ENCODE data around the gene CETN3.

CETN3 gene

DNA sequence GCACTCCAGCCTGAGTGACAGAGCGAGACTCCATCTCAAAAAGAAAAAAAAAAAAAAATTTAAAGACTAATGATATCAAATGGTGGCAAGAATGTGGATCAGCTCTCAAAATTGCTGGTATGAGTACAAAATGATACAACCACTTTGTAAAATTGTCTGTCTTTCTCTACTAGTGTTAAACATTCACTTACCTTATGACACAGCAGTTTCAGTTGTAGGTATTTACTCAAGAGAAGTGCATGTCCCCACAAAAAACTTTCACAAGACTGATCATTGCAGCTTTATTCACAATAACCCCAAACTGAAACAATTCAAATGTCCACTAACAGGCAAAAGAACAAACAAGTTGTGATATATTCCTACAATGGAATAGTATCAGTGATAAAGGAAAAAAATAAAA, 14.7 kb upstream of the CETN3 start:
- TF ChIP-seq, protein P1, sequence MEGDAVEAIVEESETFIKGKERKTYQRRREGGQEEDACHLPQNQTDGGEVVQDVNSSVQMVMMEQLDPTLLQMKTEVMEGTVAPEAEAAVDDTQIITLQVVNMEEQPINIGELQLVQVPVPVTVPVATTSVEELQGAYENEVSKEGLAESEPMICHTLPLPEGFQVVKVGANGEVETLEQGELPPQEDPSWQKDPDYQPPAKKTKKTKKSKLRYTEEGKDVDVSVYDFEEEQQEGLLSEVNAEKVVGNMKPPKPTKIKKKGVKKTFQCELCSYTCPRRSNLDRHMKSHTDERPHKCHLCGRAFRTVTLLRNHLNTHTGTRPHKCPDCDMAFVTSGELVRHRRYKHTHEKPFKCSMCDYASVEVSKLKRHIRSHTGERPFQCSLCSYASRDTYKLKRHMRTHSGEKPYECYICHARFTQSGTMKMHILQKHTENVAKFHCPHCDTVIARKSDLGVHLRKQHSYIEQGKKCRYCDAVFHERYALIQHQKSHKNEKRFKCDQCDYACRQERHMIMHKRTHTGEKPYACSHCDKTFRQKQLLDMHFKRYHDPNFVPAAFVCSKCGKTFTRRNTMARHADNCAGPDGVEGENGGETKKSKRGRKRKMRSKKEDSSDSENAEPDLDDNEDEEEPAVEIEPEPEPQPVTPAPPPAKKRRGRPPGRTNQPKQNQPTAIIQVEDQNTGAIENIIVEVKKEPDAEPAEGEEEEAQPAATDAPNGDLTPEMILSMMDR (IDR thresholded peaks at IDR 0.05; ENCODE audit: low read depth, low read length), result no peak
- Histone ChIP-seq H3K36me3 (no peaks in the 10 kb centered on the region), H3K4me1 (no peaks in the 10 kb centered on the region), H3K4me3 (ENCODE audit: low read depth, low read length) (no peak overlapping the region), H3K9me3 (no peaks in the 10 kb centered on the region), H3K27me3 (peaks cover 40% of the 10 kb centered on the region)
- no peak for DNase-seq

DNA sequence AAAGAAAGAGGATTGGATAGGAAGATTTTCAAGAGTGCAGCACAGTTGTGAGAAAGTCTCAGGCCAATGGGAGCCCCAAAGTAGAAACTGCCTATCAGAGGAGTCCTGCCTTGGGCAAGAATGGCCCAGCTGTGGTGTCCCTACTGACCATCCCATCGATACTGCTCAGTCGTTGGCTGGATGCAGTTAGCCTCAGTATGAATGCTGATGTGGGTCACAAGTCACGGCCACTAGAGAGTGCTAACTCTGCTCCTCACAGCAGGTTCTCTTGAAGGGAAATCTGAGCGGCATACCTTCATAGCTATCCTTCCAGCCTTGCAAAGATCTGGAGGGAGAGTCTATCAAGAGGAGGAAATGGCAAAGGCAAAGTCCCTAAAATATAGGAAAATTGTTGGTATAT, 11.6 kb upstream of the CETN3 start:
- peak; percentile 14 for DNase-seq
- Histone ChIP-seq H3K4me1 (no peaks in the 10 kb centered on the region), H3K4me3 (ENCODE audit: low read depth, low read length) (no peak overlapping the region), H3K27me3 (peaks cover 18% of the 10 kb centered on the region), H3K9me3 (no peaks in the 10 kb centered on the region), H3K36me3 (no peaks in the 10 kb centered on the region)
- TF ChIP-seq, protein P1 (IDR thresholded peaks at IDR 0.05; ENCODE audit: low read depth, low read length), result peak; percentile 54

DNA sequence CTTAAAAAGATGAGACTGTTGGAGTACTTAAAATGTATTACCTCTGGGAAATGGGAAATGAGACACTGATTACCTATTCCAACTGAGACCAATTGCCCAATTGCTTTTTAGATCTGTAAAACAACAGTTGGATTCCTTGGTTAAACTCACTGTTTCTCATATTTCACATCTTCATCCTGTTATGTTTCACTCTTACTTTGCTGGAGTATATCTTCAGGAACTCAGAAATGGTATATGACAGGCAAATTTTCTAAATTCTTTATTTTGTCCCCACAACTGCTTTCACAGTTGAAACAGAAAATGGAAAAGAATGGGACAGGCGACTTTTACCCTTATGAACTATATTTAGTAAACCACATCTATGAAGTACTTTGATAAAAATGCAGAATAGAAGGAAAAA, 8.7 kb upstream of the CETN3 start:
- H3K4me1 ChIP-seq, result no peaks in the 10 kb centered on the region
- TF ChIP-seq, protein P1 (IDR thresholded peaks at IDR 0.05; ENCODE audit: low read depth, low read length), result no peak
- no peaks in the 10 kb centered on the region for H3K9me3 ChIP-seq
- peaks cover 11% of the 10 kb centered on the region for H3K27me3 ChIP-seq
- H3K4me3 ChIP-seq (ENCODE audit: low read depth, low read length), result no peak overlapping the region
- no peak for DNase-seq
- H3K36me3 ChIP-seq, result no peaks in the 10 kb centered on the region

DNA sequence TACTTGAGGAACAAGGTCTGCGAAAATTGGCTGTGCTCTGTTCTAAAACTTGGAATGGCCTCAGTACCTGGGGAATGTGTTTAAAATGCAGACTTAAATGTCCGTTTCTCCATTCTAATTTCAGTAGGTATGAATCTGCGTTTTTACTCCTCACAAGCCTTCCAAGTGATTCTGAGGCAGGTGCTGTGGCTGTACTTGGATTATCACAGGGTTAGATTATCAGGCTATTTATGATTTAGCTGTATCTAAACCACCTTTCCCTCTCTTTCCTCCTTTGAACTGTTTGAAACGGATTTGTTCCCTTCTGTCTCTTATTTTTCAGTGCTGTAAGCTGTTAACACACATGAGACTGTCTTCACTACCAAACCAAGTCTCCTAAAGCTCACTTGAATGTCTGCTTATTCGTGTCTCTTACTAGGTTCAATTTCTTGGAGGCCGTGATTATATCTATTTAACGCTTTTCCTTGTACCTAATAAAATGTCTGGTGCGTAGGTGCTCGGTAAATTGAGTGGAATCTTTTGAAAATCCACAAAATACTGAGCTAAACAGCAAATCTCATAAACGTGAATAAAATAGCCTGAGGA, 714 bp upstream of the CETN3 start:
- TF ChIP-seq, protein P1 (IDR thresholded peaks at IDR 0.05; ENCODE audit: low read depth, low read length), result no peak
- Histone ChIP-seq H3K4me3 (ENCODE audit: low read depth, low read length) (peak overlapping the region; percentile 84), H3K9me3 (no peaks in the 10 kb centered on the region), H3K27me3 (no peaks in the 10 kb centered on the region), H3K36me3 (no peaks in the 10 kb centered on the region), H3K4me1 (no peaks in the 10 kb centered on the region)
- no peak for DNase-seq

DNA sequence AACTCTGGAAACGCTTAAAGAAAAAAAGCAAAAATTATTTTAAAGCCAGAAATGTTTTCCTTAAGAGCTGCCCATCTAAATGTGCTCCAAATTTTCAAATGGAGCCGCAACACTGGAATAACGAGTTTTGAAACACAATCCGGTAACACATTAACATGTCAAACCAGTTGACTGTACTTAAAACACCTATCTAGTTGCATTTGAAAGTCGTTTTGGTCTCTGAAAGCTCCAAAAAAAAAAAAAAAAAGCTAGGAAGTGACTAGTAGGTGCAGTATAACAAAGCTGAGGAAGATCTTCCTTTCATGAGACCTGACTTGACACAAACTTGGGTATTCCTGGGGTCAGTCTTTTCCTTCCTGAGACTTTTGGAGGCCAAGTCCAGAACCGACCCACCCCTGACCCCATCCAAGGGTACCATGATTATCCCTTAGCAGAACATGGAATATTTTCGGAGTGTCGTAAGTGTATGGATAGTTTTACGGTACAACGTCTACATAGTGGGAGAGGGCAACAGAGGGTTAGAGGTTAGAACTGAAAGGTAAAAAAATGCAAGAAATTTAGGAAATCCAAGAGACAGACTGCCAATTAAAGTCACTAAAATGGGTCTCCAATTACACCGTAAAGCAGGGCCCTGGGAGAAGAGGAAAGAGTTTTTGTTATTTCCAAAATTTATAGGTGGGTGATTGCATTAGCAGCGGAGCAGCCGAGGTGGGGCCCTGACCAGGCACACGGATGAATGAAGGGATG, 812 bp downstream of the CETN3 start:
- Histone ChIP-seq H3K36me3 (no peaks in the 10 kb centered on the region), H3K27me3 (no peaks in the 10 kb centered on the region), H3K4me3 (ENCODE audit: low read depth, low read length) (peak overlapping the region; percentile 82), H3K9me3 (no peaks in the 10 kb centered on the region), H3K4me1 (no peaks in the 10 kb centered on the region)
- TF ChIP-seq, protein P1 (IDR thresholded peaks at IDR 0.05; ENCODE audit: low read depth, low read length), result no peak
- DNase-seq, result no peak

DNA sequence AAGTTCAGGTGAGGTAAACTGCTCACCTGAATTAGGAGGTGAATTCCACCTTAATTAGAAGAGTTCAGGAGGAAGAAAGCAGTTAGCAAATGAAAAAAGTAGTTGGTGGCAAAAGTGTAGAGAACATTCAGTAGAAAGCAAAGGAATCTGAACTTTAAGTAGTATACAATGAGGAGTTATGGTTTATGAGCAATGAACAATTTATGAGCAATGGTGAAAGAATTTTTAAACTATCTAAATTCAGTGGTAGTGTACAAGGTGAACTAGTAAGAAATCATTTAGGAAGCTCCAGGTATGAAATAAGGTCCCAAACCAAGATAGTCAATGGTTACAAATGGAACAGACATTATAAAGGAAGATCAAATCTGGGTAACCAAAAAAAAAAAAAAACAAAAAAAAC, 3.1 kb downstream of the CETN3 start:
- TF ChIP-seq, protein P1 (IDR thresholded peaks at IDR 0.05; ENCODE audit: low read depth, low read length), result no peak
- DNase-seq, result no peak
- Histone ChIP-seq H3K36me3 (no peaks in the 10 kb centered on the region), H3K9me3 (no peaks in the 10 kb centered on the region), H3K4me3 (ENCODE audit: low read depth, low read length) (no peak overlapping the region), H3K4me1 (no peaks in the 10 kb centered on the region), H3K27me3 (no peaks in the 10 kb centered on the region)
